HCT116 (cell line): ENCODE data around the gene EMX1. TPM values are rescaled to one million over a fixed set of nuclear protein-coding genes. Genes with fewer than 3 reads are reported as not detected.

Source experiments
- ATAC-seq: fragments of 200-7000 bp; cut with Tn5 transposase; 2 replicates; pipeline ENCODE4 v1.9.1; 2020; ENCODE audit warnings: mild to moderate bottlenecking, moderate library complexity
- BruUV-seq: library from RNA; stranded (reverse); fragments of 400-500 nt; replicated peaks from 2 replicates; lab custom pipeline; 2021; lab: Mats Ljungman, UMichigan
- CTCF ChIA-PET: fragments of 300-600 bp; sonication (Branson Sonifier 250); formaldehyde crosslinking; loops from one replicate; lab custom pipeline; 2021; ENCODE audit warnings: antibody characterized with exemption; lab: Charles Lee
- POLR2A ChIA-PET: fragments of 300-600, 350-600 bp; sonication (Branson Sonifier 250); formaldehyde crosslinking; loops from one replicate; lab custom pipeline; 2021; ENCODE audit warnings: antibody characterized with exemption; lab: Charles Lee
- RAD21 ChIA-PET, 2 experiments: fragments of 300-600 bp; sonication (Branson Sonifier 250); formaldehyde crosslinking; loops; one replicate each; lab custom pipeline; 2023; ENCODE audit warnings: low total read pairs in 2 of 2; ENCODE audit not compliant: uncharacterized antibody in 2 of 2, unreplicated experiment in 2 of 2, low non-redundant PET in 1 of 2; lab: Charles Lee
- DNase-seq: peaks from one replicate; pipeline ENCODE4 v3.0.0-alpha.2; 2010; ENCODE audit warnings: low read depth, low spot score
- H2AFZ ChIP-seq: fragments of 200-600 bp; shearing (Covaris generic), sonication (generic); 2 replicates; pipeline ENCODE4 v1.6.1; 2017; ENCODE audit warnings: low read depth, mixed run types, mixed read lengths, antibody characterized with exemption, low read length; ENCODE audit not compliant: poor library complexity, severe bottlenecking
- H3K27ac ChIP-seq: 2 replicates; pipeline ENCODE4 v1.5.1; 2012; ENCODE audit warnings: low read depth, low read length
- H3K27me3 ChIP-seq: fragments of 200-600 bp; sonication (generic); 2 replicates; pipeline ENCODE4 v1.6.1; 2016; ENCODE audit warnings: mixed run types, low read length, mixed read lengths; ENCODE audit not compliant: insufficient read depth
- H3K36me3 ChIP-seq, 2 experiments: fragments of 200-500 bp in 1 of 2; fragments of 200-600 bp in 1 of 2; sonication (Bioruptor generic) in 1 of 2; sonication (generic) in 1 of 2; 2 replicates each; pipeline versions ENCODE4 v1.5.1 to v1.6.1; 2014 to 2016; ENCODE audit warnings: low read length in 2 of 2, inconsistent platforms in 1 of 2, mixed read lengths in 1 of 2, mixed run types in 1 of 2; ENCODE audit not compliant: insufficient read depth in 2 of 2, control insufficient read depth in 1 of 2
- H3K4me1 ChIP-seq, 2 experiments: fragments of 200-600 bp in 1 of 2; sonication (generic) in 1 of 2; 2 replicates each; pipeline versions ENCODE4 v1.5.1 to v1.6.1; 2012 to 2017; ENCODE audit warnings: low read length in 2 of 2, inconsistent platforms in 1 of 2, mild to moderate bottlenecking in 1 of 2, mixed read lengths in 1 of 2, mixed run types in 1 of 2, moderate library complexity in 1 of 2; ENCODE audit not compliant: insufficient read depth in 2 of 2, control insufficient read depth in 1 of 2
- H3K4me2 ChIP-seq: fragments of 200-600 bp; sonication (generic); 2 replicates; pipeline ENCODE4 v1.6.1; 2017; ENCODE audit warnings: mixed run types, low read length, mixed read lengths
- H3K4me3 ChIP-seq, 2 experiments: fragments of 200-600 bp in 1 of 2; sonication (generic) in 1 of 2; replicated peaks in 1 of 2; 2 replicates each; pipeline ENCODE4 v1.5.1; 2011 to 2016; ENCODE audit warnings: low read length in 2 of 2, control low read depth in 1 of 2, low read depth in 1 of 2, mild to moderate bottlenecking in 1 of 2, mixed read lengths in 1 of 2, mixed run types in 1 of 2
- H3K79me2 ChIP-seq: fragments of 200-600 bp; sonication (generic); 2 replicates; pipeline ENCODE4 v1.6.1; 2017; ENCODE audit warnings: mild to moderate bottlenecking, mixed run types, low read length, moderate library complexity, mixed read lengths; ENCODE audit not compliant: insufficient read depth
- H3K9ac ChIP-seq: fragments of 200-600 bp; sonication (generic); 2 replicates; pipeline ENCODE4 v1.6.1; 2016; ENCODE audit warnings: low read length, mixed read lengths
- H3K9me2 ChIP-seq: fragments of 200-600 bp; sonication (generic), shearing (Covaris generic); 2 replicates; pipeline ENCODE4 v1.6.1; 2017; ENCODE audit warnings: mixed run types, mild to moderate bottlenecking, moderate library complexity; ENCODE audit not compliant: insufficient read depth
- H3K9me3 ChIP-seq, 2 experiments: fragments of 200-500 bp in 1 of 2; fragments of 200-600 bp in 1 of 2; sonication (Bioruptor generic) in 1 of 2; sonication (generic) in 1 of 2; 2 replicates each; pipeline ENCODE4 v1.6.1; 2014 to 2017; ENCODE audit warnings: low read length in 2 of 2, mixed read lengths in 2 of 2, inconsistent platforms in 1 of 2, low read depth in 1 of 2, mild to moderate bottlenecking in 1 of 2, mixed run types in 1 of 2, moderate library complexity in 1 of 2; ENCODE audit not compliant: control insufficient read depth in 1 of 2, insufficient read depth in 1 of 2
- H4K20me1 ChIP-seq: fragments of 200-600 bp; sonication (generic), shearing (Covaris generic); 2 replicates; pipeline ENCODE4 v1.6.1; 2017; ENCODE audit warnings: mixed run types, mild to moderate bottlenecking, moderate library complexity; ENCODE audit not compliant: insufficient read depth
- ATF3 ChIP-seq: IDR thresholded peaks from 2 replicates; pipeline ENCODE4 v1.6.1; 2012
- CBX3 ChIP-seq: IDR thresholded peaks from 2 replicates; pipeline ENCODE4 v1.6.1; 2012; ENCODE audit warnings: low read depth
- CTCF ChIP-seq, 3 experiments: fragments of 200-600 bp in 1 of 3; sonication (generic) in 1 of 3; IDR thresholded peaks in 2 of 3; conservative IDR thresholded peaks in 1 of 3; 2 replicates each; pipeline ENCODE4 v1.5.1; 2012 to 2017; ENCODE audit warnings: low read depth in 2 of 3, low read length in 2 of 3, antibody characterized with exemption in 1 of 3, borderline replicate concordance in 1 of 3, control low read depth in 1 of 3, mild to moderate bottlenecking in 1 of 3, mixed read lengths in 1 of 3, mixed run types in 1 of 3, moderate library complexity in 1 of 3; ENCODE audit not compliant: insufficient read depth in 1 of 3
- ELF1 ChIP-seq: IDR thresholded peaks from 2 replicates; pipeline ENCODE4 v1.6.1; 2012; ENCODE audit warnings: low read depth, borderline replicate concordance
- EZH2phosphoT487 ChIP-seq: fragments of 200-600 bp; IDR thresholded peaks from 2 replicates; pipeline ENCODE4 v1.6.1; 2018; ENCODE audit warnings: antibody characterized with exemption, borderline replicate concordance
- FOSL1 ChIP-seq: IDR thresholded peaks from 2 replicates; pipeline ENCODE4 v1.6.1; 2012; ENCODE audit warnings: low read depth
- JUND ChIP-seq: IDR thresholded peaks from 2 replicates; pipeline ENCODE4 v1.6.1; 2012
- ZFX ChIP-seq: fragments of 450-650 bp; IDR thresholded peaks from 2 replicates; pipeline ENCODE4 v1.6.1; 2017
- ZNF274 ChIP-seq: fragments of 200-500 bp; sonication (Bioruptor generic); IDR thresholded peaks from 2 replicates; pipeline ENCODE4 v1.6.1; 2014; ENCODE audit warnings: mild to moderate bottlenecking, low read depth, low read length, inconsistent platforms
- intact Hi-C: fragments of 100-400 bp; cut with micrococcal nuclease; formaldehyde crosslinking; loops from 2 replicates; pipeline ENCODE4 v1.10.0; 2022
- total RNA-seq: library from RNA; stranded (reverse); gene quantifications from one replicate; pipeline ENCODE4 v1.2.1, GENCODE V29; 2021; ENCODE audit not compliant: unreplicated experiment

EMX1 gene
- total RNA-seq, 1 experiment from 2014 or later = 3.1 TPM

- POLR2A ChIA-PET = no interaction called here
- no peaks in the 10 kb centered on the region for H4K20me1 ChIP-seq
- DNase-seq (no peak), ATAC-seq (peak; percentile 37; the same call in 1 of the 2 replicates)
- H3K4me2 ChIP-seq = no peak overlapping the region
- H3K27ac ChIP-seq = no peak overlapping the region
- no peaks in the 10 kb centered on the region for H3K27me3 ChIP-seq
- no peaks in the 10 kb centered on the region for H3K4me1 ChIP-seq
- intact Hi-C loops = no loop called here
- H3K4me3 ChIP-seq = no peak overlapping the region
- no peak overlapping the region for H3K9ac ChIP-seq
- H3K9me2 ChIP-seq = no peaks in the 10 kb centered on the region
- no TSS peak for BruUV-seq
- no peaks in the 10 kb centered on the region for H3K9me3 ChIP-seq
- no peak overlapping the region for H2AFZ ChIP-seq
- TF ChIP-seq FOSL1 = no peak
- TF ChIP-seq CTCF (IDR thresholded peaks at IDR 0.05 in 2 of 3, conservative IDR thresholded peaks at IDR 0.05 in 1 of 3; ENCODE audit: borderline replicate concordance in 1 of 3, insufficient read depth in 1 of 3, low read depth in 2 of 3, low read length in 2 of 3) = peak in 2 of 3 experiments; percentile 8 to 12; a peak in 2 of 6 replicates
- TF ChIP-seq, all 23 proteins: peak for 1
- RAD21 ChIA-PET = no interaction called here
- H3K36me3 ChIP-seq = no peaks in the 10 kb centered on the region
- no peaks in the 10 kb centered on the region for H3K79me2 ChIP-seq
- CTCF ChIA-PET = interaction anchor here (1.1 to 1.9 kb wide), 2 partner anchors 22 to 59 kb away, joined by 3 to 14 read pairs; no protein-coding TSS in a partner anchor
Observed at GRCh38 chr2:72952110-72952823, 34.9 kb downstream of the EMX1 start.

GRCh38 chr2:72952961-72953360 is 35.6 kb downstream of the EMX1 start:
- H3K36me3 ChIP-seq = no peaks in the 10 kb centered on the region
- H3K9me3 ChIP-seq = no peaks in the 10 kb centered on the region
- H3K27me3 ChIP-seq = no peaks in the 10 kb centered on the region
- H2AFZ ChIP-seq = no peak overlapping the region
- no peaks in the 10 kb centered on the region for H3K9me2 ChIP-seq
- ChIA-PET POLR2A (no interaction called here), RAD21 (no interaction called here), CTCF (interaction anchor here (1.1 to 1.9 kb wide), 2 partner anchors 21 to 60 kb away, joined by 3 to 14 read pairs; no protein-coding TSS in a partner anchor)
- no peak for TF ChIP-seq ZFX
- TF ChIP-seq CBX3 = no peak
- no peak for TF ChIP-seq JUND
- no peak for TF ChIP-seq FOSL1
- TF ChIP-seq EZH2phosphoT487 = no peak
- no peak for TF ChIP-seq ZNF274
- no peak for TF ChIP-seq ATF3
- TF ChIP-seq ELF1 = no peak
- no peak overlapping the region for H3K4me3 ChIP-seq
- no peaks in the 10 kb centered on the region for H4K20me1 ChIP-seq
- no peak overlapping the region for H3K4me2 ChIP-seq
- DNase-seq = no peak
- intact Hi-C loops = no loop called here
- H3K79me2 ChIP-seq = no peaks in the 10 kb centered on the region
- no TSS peak for BruUV-seq
- H3K9ac ChIP-seq = no peak overlapping the region
- H3K27ac ChIP-seq = no peak overlapping the region
- no peaks in the 10 kb centered on the region for H3K4me1 ChIP-seq
- ATAC-seq = no peak
